Measurements from ENCODE around the gene FHOD3.

DNA sequence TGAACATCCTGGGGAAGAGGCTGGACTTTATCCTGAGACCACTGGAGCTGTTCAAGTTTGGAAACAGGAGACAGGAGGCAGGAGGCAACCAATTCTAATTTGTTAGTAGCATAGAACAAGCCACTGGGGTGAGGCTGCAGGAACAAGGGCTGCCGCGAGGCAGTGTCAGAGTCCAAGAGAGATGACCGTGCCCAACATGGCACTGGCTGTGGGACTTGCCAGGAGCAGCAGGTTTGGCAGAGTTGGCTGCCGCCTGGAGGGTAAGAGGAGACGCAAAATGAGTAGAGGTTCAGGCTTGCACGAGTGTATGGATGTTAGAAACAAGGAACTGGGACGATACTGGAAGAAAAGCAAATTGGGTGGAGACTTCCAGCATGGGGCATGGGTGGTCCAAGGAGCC lies 362.8 kb downstream of the FHOD3 start:
- TF ChIP-seq ZIC2 (tag by site-specific recombination; IDR thresholded peaks at IDR 0.05) (no peak), YY2 (tag by site-specific recombination; IDR thresholded peaks at IDR 0.05) (no peak), ZNF514 (tag by site-specific recombination; IDR thresholded peaks at IDR 0.05) (no peak), KLF9 (tag by site-specific recombination; IDR thresholded peaks at IDR 0.05; ENCODE audit: low read depth) (no peak), MZF1 (tag by site-specific recombination; IDR thresholded peaks at IDR 0.05; ENCODE audit: borderline replicate concordance) (no peak), ZNF433 (tag by site-specific recombination; IDR thresholded peaks at IDR 0.05; ENCODE audit: low read depth) (no peak)
- TF ChIP-seq, protein P1, sequence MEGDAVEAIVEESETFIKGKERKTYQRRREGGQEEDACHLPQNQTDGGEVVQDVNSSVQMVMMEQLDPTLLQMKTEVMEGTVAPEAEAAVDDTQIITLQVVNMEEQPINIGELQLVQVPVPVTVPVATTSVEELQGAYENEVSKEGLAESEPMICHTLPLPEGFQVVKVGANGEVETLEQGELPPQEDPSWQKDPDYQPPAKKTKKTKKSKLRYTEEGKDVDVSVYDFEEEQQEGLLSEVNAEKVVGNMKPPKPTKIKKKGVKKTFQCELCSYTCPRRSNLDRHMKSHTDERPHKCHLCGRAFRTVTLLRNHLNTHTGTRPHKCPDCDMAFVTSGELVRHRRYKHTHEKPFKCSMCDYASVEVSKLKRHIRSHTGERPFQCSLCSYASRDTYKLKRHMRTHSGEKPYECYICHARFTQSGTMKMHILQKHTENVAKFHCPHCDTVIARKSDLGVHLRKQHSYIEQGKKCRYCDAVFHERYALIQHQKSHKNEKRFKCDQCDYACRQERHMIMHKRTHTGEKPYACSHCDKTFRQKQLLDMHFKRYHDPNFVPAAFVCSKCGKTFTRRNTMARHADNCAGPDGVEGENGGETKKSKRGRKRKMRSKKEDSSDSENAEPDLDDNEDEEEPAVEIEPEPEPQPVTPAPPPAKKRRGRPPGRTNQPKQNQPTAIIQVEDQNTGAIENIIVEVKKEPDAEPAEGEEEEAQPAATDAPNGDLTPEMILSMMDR (tag by site-specific recombination; IDR thresholded peaks at IDR 0.05) = no peak
- TF ChIP-seq, protein P2, sequence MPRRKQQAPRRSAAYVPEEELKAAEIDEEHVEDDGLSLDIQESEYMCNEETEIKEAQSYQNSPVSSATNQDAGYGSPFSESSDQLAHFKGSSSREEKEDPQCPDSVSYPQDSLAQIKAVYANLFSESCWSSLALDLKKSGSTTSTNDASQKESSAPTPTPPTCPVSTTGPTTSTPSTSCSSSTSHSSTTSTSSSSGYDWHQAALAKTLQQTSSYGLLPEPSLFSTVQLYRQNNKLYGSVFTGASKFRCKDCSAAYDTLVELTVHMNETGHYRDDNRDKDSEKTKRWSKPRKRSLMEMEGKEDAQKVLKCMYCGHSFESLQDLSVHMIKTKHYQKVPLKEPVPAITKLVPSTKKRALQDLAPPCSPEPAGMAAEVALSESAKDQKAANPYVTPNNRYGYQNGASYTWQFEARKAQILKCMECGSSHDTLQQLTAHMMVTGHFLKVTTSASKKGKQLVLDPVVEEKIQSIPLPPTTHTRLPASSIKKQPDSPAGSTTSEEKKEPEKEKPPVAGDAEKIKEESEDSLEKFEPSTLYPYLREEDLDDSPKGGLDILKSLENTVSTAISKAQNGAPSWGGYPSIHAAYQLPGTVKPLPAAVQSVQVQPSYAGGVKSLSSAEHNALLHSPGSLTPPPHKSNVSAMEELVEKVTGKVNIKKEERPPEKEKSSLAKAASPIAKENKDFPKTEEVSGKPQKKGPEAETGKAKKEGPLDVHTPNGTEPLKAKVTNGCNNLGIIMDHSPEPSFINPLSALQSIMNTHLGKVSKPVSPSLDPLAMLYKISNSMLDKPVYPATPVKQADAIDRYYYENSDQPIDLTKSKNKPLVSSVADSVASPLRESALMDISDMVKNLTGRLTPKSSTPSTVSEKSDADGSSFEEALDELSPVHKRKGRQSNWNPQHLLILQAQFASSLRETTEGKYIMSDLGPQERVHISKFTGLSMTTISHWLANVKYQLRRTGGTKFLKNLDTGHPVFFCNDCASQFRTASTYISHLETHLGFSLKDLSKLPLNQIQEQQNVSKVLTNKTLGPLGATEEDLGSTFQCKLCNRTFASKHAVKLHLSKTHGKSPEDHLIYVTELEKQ (tag by site-specific recombination; IDR thresholded peaks at IDR 0.05; ENCODE audit: borderline replicate concordance) = no peak
